Tibial artery (tissue), 4 donors: ENCODE measurements around the gene ZNF223.

Experiments
- DNase-seq, 2 donors: peaks; one replicate each; pipeline ENCODE4 v3.0.0-alpha.2; 2019
- H3K27ac ChIP-seq, 2 donors: fragments of 200-600 bp; sonication (generic) in 1 of 2; 1 replicate in 1 of 2; 2 replicates in 1 of 2; pipeline ENCODE4 v1.5.1; 2018 to 2019; ENCODE audit warnings: mild to moderate bottlenecking in 1 of 2
- H3K27me3 ChIP-seq, 2 donors: fragments of 200-600 bp; sonication (generic) in 1 of 2; one replicate each; pipeline versions ENCODE4 v1.5.1 to v1.6.0; 2016 to 2019
- H3K36me3 ChIP-seq, 3 donors: fragments of 200-600 bp; sonication (generic) in 2 of 3; one replicate each; pipeline ENCODE4 v1.5.1; 2016 to 2019; ENCODE audit warnings: mild to moderate bottlenecking in 2 of 3
- H3K4me1 ChIP-seq, 4 donors: fragments of 200-600 bp; sonication (generic) in 2 of 4; 1 replicate in 3 of 4; 2 replicates in 1 of 4; pipeline ENCODE4 v1.5.1; 2016 to 2019
- H3K4me3 ChIP-seq, 2 donors: fragments of 200-600 bp; sonication (generic) in 1 of 2; 1 replicate in 1 of 2; 2 replicates in 1 of 2; pipeline ENCODE4 v1.5.1; 2018 to 2019; ENCODE audit warnings: mild to moderate bottlenecking in 2 of 2
- H3K9me3 ChIP-seq, 3 donors: fragments of 200-600 bp; sonication (generic) in 1 of 3; one replicate each; pipeline ENCODE4 v1.5.1; 2016 to 2019
- CTCF ChIP-seq, 2 experiments: fragments of 200-600 bp in 1 of 2; fragments of 450-650 bp in 1 of 2; IDR thresholded peaks; one replicate each; pipeline ENCODE4 v1.5.1; 2017 to 2019; ENCODE audit warnings: antibody characterized with exemption in 2 of 2, mild to moderate bottlenecking in 1 of 2, moderate library complexity in 1 of 2
- intact Hi-C: fragments of 100-400 bp; cut with DNase I; formaldehyde crosslinking; loops from one replicate; pipeline ENCODE4 v1.15.0; 2023; ENCODE audit warnings: low total_unique reads

ZNF223 gene

GRCh38 chr19:44071824-44072542 is 20.1 kb downstream of the ZNF223 start, which contains the start of gene ZNF284:
Gene ZNF284 (plus strand): TSS chr19:44072159. CDS start chr19:44076390, 4,231 bp downstream.
- peak; percentile 84 to 92 for DNase-seq
- peak within 1 kb of the TSS; percentile 50 to 70 for H3K27ac ChIP-seq
- H3K4me3 ChIP-seq = peak within 1 kb of the TSS; percentile 55 to 71
- peaks cover 0 to 13% (median 8%) of the 10 kb centered on the region in 4 donors for H3K4me1 ChIP-seq
- H3K27me3 ChIP-seq = no peaks in the 10 kb centered on the region
- peaks cover 4 to 16% (median 11%) of the 10 kb centered on the region in 3 donors for H3K9me3 ChIP-seq
- no peak for TF ChIP-seq CTCF (IDR thresholded peaks at IDR 0.05)
- intact Hi-C loops = no loop called here
- H3K36me3 ChIP-seq = peaks cover 16 to 18% (median 18%) of the 10 kb centered on the region in 3 donors

GRCh38 chr19:44072543-44073401 is 20.9 kb downstream of the ZNF223 start:
- DNase-seq = no peak

GRCh38 chr19:44076325-44076724 is 24.5 kb downstream of the ZNF223 start:
- Histone ChIP-seq H3K9me3 (no peaks in the 10 kb centered on the region), H3K36me3 (peaks cover 24 to 47% (median 45%) of the 10 kb centered on the region in 3 donors), H3K4me3 (no peak overlapping the region), H3K27me3 (no peaks in the 10 kb centered on the region), H3K27ac (no peak overlapping the region), H3K4me1 (peaks cover 0 to 11% (median 8%) of the 10 kb centered on the region in 4 donors)
- TF ChIP-seq CTCF (IDR thresholded peaks at IDR 0.05) = no peak
- no peak for DNase-seq
- intact Hi-C loops = no loop called here

More at GRCh38 chr19:44072543-44073401, 20.9 kb downstream of the ZNF223 start:
- intact Hi-C loops = no loop called here
- TF ChIP-seq CTCF (IDR thresholded peaks at IDR 0.05) = no peak
- peak overlapping the region; percentile 55 to 71 for H3K4me3 ChIP-seq
- H3K4me1 ChIP-seq = peaks cover 0 to 13% (median 8%) of the 10 kb centered on the region in 4 donors
- peaks cover 12 to 18% (median 16%) of the 10 kb centered on the region in 3 donors for H3K36me3 ChIP-seq
- H3K27me3 ChIP-seq = no peaks in the 10 kb centered on the region
- peaks cover 0 to 8% (median 5%) of the 10 kb centered on the region in 3 donors for H3K9me3 ChIP-seq
- peak overlapping the region; percentile 50 to 70 for H3K27ac ChIP-seq

- H3K36me3 ChIP-seq = peaks cover 7 to 13% (median 12%) of the 10 kb centered on the region in 3 donors
- no peak overlapping the region for H3K4me3 ChIP-seq
- peaks cover 0 to 15% (median 3%) of the 10 kb centered on the region in 4 donors for H3K4me1 ChIP-seq
- DNase-seq = no peak
- no peak overlapping the region for H3K27ac ChIP-seq
- intact Hi-C loops = loop anchor here (10.0 kb wide), 1 partner anchor 87 kb away; the partner anchor contains the start of gene ZNF230
- no peaks in the 10 kb centered on the region for H3K9me3 ChIP-seq
- no peaks in the 10 kb centered on the region for H3K27me3 ChIP-seq
- TF ChIP-seq CTCF (IDR thresholded peaks at IDR 0.05) = no peak
Measured at GRCh38 chr19:44092108-44092507, 40.3 kb downstream of the ZNF223 start.

GRCh38 chr19:44093931-44094765 is 42.3 kb downstream of the ZNF223 start, which contains the start of gene ZNF224:
Gene ZNF224 (plus strand): TSS chr19:44094361. CDS start chr19:44097874, 3,513 bp downstream.
- H3K36me3 ChIP-seq = peaks cover 24 to 31% (median 30%) of the 10 kb centered on the region in 3 donors
- H3K4me3 ChIP-seq = peak within 1 kb of the TSS; percentile 75 to 77
- DNase-seq = peak; percentile 90 to 94
- H3K27me3 ChIP-seq = no peaks in the 10 kb centered on the region
- peaks cover 0 to 4% (median 0%) of the 10 kb centered on the region in 3 donors for H3K9me3 ChIP-seq
- peak within 1 kb of the TSS; percentile 64 to 84 for H3K27ac ChIP-seq
- H3K4me1 ChIP-seq = peaks cover 0 to 15% (median 3%) of the 10 kb centered on the region in 4 donors
- intact Hi-C loops = loop anchor here (10.0 kb wide), 1 partner anchor 89 kb away; the partner anchor contains the start of gene ZNF230
- no peak for TF ChIP-seq CTCF (IDR thresholded peaks at IDR 0.05)
